NCI-H187 (cell line): ENCODE measurements around the gene CENPT.

Experiments
- DNase-seq, 2 experiments: peaks; one replicate each; lab custom pipeline; 2025; lab: John Stamatoyannopoulos, UW

Gene CENPT, protein sequence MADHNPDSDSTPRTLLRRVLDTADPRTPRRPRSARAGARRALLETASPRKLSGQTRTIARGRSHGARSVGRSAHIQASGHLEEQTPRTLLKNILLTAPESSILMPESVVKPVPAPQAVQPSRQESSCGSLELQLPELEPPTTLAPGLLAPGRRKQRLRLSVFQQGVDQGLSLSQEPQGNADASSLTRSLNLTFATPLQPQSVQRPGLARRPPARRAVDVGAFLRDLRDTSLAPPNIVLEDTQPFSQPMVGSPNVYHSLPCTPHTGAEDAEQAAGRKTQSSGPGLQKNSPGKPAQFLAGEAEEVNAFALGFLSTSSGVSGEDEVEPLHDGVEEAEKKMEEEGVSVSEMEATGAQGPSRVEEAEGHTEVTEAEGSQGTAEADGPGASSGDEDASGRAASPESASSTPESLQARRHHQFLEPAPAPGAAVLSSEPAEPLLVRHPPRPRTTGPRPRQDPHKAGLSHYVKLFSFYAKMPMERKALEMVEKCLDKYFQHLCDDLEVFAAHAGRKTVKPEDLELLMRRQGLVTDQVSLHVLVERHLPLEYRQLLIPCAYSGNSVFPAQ

DNA sequence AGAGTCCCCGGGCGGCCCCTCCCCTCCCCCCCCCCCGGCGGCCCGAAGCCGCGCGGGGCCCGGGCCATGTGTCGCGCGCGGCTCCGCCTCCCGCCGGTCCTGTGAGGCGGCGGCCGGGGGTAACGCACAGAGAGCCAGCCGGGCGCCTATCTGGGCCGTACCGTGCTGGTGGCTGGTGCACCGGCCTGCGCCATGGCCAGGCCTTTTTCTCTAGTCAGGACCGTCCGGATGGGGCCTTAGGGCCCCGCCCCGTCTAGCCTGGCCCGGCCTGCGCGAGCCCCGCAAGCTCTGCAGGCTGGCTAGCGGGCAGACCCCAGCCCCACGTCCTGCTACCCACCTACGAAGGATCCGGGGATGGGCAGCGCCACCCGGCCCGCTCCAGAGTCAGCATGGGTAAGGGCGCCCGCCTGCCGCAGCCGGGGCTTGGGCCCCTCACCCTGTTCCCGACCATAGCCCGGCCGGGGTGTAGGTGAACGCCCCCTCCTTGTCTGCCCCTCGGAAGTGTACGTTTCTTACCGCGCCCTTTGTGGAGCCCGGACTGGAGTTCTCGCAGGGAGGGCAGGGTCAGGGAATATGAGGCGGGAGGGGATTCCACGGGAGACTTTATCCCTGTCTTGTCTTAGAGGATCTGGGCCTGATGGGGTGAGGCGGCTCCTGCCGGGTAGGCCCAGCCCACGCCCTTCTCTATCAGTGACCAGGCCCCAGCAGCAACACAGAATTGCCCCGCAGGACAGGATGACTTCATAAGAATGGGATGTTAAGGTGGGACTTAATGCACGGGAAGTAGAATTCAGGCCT is at the start of gene CENPT:
Gene CENPT, minus strand, starts transcription at position 630 of the 798 bp plus-strand sequence. CDS start 13,834 bp downstream, outside the sequence.
- no peak for DNase-seq

DNA sequence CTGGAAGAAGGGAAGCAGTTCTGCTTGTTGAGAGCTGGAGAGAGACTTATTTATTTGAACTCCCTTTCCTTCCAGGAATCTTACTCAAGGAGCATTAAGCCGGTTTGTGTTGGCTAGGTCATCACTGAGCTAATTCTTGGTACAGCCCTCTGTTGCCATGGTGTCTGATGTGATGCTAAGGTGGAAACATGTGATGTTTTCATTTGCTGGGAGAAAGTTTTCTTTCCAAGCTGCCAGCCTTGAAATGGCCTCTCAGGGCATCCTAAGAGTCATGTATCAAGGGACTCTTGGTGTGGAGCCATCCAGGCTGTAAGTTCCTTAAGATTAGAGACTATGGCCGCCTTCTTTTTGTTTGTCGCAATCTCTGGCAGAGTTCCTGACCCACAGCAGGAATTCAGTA is 49.7 kb upstream of the CENPT start:
- DNase-seq: no peak

DNA sequence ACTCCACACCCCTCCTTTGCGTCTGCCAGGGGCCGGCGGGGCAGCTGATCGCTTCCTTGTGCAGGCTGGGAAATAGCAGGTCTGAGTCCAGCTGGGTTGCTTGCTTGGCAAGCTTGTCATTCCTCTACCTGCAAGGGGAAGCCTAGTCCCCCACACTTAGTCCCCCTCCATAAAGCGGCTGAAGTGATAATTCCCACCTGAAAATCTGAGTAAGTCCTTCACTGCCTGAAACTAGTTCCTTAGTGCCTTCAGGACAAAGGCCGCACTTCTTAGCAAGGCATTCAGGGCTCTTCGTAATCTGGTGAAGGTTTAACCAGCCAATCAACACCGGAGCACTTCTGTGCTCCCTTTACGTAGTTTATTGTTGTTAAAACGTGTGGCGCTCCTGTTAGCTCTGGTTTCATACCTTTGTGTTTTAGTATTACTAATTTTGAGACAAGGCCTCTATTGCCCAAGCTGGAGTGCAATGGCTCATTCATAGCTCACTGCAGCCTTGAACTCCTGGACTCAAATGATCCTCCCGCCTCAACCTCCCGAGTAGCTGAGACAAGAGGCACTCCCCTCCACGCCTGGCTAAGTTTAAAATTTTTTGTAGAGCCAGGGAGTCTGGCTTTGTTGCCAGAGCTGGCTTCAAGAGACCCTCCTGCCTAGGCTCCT is 46.4 kb upstream of the CENPT start:
- DNase-seq: no peak

DNA sequence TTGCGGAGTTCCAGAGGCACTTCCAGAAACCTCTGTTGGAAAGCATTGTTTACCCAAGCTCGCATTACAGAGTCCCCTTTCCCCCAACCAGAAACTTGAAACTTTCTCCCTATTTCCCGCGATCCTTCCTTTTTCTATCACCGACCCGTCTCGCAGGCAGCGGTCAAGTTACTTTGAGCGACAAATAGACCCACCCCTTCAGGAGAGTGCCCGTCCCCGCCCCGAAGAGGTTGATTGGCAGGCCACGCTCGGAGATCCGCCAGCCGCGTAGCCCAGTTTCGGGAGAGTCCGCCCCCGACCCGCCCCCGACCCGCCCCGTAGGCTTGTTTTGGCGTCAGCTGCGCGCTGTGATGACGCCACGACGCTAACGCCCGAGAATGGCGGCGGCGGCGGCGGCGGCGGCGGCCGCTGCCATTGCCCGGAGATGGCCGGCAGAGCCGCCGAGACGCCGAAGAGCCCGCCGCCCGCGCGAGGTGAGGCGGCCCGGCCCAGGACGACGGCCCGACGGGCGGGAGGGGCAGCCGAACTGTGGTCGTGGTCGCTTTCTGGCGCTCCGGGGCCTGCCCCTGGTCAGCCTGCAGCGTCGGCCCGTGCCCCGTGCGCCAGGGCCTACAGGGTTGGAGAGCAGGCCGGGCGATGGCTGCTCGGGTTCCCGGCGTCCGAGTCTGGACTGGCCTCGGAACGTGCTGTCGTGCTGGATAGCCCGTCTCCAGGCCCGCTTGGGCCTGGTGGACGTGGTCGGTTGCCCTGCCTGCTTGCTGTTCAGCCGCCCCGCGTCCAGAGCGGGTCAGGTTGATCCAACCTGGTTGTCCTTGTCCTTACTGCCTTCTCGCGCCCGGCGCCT is 45.6 kb upstream of the CENPT start, which contains the start of gene PSKH1:
Gene PSKH1, plus strand, starts transcription at position 356 of the 844 bp plus-strand sequence. CDS start 15,496 bp downstream, outside the sequence.
- DNase-seq: peak; percentile 66 to 87

DNA sequence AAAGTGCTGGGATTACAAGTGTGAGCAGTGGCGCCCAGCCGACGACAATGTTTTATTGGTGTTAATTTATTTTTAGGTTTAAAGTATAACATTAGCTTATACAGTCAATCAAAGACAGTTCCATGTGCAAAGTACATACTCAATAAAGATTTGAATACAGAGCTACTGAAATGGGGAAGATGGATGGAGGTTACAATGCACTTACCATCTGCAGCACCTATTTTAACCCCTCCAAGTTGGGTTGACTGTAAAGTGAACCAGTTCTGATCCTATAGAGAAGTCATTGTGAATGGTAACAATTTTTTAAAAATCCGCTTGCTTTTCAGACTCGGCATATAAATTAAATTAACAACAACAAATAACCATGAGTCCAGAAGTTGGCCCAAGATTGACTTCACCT is 44.9 kb upstream of the CENPT start:
- DNase-seq: no peak

DNA sequence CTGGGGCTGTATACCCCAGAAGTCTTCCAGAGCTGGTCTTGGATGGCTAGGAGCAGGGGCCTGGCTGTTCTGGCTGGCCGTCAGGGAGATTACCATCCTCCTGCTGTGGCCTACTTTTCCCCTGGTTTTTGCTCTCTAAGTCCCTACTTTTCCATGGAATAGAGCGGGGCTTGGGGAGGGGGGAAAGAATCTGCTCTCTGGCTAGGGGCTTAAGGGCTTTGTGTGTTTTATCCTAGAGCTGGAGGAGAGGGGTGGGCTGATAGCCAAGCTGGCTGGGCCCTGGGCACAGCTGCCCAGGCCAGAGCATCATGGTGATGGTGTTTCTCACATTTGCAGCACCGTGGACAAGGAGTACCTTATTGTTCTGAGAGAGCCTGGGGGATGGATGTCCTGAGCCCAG is 40.8 kb upstream of the CENPT start:
- DNase-seq: no peak

DNA sequence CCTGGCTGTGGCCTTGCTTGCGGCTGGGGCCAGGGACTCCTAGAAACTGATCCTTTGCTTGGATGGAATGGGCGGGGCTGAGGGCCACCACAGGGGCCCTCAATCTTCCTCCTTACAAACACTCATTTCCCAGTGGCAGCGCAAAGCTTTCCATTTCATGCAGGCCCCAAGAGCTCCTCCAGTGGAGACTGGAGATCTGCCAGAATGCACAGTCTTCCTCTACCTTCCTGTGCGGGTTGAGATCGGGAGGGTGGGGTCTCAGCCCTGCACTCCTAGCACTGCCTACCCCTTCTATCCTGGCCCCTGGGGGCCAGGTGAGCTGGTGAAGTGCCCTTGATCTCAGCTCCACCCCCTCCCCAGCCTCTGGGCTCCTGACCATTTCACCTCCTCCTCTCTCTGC is 38.9 kb upstream of the CENPT start:
- DNase-seq: peak; percentile 25 to 48

DNA sequence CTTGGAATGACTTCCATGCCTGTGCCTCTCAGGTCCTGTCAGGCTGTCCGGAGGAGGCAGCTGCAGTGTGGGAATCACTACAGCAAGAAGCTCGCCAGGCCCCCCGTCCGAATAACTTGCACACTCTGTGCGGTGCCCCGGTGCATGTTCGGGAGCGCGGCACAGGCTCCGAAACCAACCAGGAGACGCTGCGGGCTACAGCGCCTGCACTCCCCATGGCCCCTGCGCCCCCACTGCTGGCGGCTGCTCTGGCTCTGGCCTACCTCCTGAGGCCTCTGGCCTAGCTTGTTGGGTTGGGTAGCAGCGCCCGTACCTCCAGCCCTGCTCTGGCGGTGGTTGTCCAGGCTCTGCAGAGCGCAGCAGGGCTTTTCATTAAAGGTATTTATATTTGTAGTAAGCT is 38.5 kb upstream of the CENPT start:
- no peak for DNase-seq

DNA sequence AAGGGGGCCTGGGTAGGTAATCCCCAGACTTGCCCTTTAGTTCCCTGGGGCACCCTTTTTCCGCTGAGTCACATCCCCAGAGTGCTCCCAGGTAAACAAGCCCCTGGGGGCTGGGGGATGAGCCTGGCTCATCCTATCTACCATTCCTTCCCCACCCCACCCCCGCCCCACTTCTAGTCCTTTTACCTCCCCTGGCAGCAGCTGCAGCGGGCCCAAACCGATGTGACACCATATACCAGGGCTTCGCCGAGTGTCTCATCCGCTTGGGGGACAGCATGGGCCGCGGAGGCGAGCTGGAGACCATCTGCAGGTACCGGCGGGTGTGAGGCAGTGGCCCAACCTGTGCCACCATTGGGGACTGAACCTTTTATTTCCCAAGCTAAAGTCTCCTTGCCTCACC is 38.1 kb upstream of the CENPT start:
- no peak for DNase-seq

DNA sequence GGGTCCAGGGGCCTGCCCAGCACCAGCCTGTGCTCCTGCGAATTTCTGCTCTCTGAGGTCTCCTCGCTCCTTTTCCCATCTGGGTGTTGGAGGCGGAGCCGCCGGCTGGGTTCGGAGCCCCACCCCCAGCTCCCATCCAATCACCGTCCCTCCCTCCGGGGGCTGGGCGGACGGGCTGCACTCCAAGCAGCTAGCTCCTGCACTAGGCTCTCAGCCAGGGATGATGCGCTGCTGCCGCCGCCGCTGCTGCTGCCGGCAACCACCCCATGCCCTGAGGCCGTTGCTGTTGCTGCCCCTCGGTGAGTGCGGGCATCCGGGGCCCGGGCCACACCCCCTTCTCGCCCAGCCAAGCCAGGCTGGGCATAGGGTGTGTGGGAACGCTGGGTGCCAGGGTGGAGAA is 37.2 kb upstream of the CENPT start, which contains the start of gene NRN1L:
Gene NRN1L, plus strand, starts transcription at position 202 of the 400 bp plus-strand sequence. Its CDS starts 19 bp downstream, at position 221.
- peak; percentile 32 to 70 for DNase-seq

DNA sequence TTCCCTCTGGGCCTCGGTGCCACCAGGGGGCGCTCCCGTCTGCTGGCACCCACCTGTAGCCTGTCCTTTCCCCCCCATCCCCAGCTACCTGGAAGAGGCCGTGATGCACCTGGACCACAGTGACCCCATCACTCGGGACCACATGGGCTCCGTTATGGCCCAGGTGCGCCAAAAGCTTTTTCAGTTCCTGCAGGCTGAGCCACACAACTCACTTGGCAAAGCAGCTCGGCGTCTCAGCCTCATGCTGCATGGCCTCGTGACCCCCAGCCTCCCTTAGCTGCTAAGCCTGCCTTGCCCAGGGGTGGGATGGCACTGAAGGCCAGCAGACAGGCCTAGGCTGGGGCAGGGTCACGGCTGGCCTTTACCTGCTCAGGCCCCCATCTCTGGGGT is 36.4 kb upstream of the CENPT start:
- DNase-seq: no peak

DNA sequence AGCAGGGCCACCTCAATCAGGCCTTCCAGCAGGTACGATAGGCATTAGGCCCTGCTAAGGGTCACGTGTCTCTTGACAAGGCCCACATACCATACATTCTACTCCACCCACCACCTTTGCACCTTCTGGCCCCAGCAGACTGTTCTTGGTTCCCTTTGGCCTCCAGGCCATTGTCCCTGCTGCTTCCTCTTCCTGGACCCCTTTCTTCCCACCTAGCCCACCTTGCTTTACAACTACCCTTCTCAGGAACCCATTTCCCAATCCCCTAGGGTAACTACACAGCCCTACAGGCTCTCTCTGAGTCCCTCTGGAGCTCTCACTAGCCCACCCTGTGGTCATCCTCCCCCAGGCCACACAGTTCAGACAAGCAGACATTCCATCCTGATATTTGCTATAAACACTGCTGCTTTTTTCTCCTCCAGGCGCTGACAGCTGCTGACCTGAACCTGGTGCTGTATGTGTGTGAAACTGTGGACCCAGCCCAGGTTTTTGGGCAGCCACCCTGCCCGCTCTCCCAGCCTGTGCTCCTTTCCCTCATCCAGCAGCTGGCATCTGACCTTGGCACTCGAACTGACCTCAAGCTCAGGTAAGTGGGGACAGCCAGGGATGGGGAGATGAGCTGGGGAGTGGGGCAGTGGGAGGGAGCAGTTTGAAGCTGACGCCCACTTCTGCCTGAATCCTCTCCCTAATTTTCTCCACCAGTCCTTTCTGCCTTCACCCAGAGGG is 35.8 kb upstream of the CENPT start:
- no peak for DNase-seq

DNA sequence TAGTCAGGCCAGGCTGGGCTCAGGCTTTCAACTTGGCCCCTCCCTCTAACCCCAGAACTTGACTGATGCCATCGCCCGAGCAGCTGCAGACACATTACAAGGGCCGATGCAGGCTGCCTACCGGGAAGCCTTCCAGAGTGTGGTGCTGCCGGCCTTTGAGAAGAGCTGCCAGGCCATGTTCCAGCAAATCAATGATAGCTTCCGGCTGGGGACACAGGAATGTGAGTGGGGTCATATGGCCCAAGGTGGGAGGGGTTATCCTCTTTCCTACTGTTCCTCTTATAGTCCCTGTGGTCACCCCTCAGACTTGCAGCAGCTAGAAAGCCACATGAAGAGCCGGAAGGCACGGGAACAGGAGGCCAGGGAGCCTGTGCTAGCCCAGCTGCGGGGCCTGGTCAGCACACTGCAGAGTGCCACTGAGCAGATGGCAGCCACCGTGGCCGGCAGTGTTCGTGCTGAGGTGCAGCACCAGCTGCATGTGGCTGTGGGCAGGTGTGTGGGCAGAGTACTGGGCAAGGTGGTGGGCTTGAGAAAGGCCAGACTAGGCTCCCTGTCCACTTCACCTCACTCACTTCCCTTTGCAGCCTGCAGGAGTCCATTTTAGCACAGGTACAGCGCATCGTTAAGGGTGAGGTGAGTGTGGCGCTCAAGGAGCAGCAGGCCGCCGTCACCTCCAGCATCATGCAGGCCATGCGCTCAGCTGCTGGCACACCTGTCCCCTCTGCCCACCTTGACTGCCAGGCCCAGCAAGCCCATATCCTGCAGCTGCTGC is 35.1 kb upstream of the CENPT start:
- DNase-seq: no peak

DNA sequence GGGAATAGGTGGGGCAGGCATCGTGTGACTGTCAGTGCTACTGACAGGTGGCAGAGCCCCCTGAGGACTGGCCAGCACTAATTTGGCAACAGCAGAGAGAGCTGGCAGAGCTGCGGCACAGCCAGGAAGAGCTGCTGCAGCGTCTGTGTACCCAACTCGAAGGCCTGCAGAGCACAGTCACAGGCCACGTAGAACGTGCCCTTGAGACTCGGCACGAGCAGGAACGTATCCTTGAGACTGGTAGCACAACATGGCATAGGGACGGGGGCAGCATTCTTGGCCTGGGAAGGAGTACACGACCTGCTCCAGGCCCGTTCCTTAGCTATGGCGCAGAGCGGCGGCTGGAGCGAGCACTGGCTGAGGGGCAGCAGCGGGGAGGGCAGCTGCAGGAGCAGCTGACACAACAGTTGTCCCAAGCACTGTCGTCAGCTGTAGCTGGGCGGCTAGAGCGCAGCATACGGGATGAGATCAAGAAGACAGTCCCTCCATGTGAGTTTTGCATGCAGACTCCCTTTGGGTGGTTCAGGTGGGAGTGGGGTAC is 34.2 kb upstream of the CENPT start:
- DNase-seq: no peak

DNA sequence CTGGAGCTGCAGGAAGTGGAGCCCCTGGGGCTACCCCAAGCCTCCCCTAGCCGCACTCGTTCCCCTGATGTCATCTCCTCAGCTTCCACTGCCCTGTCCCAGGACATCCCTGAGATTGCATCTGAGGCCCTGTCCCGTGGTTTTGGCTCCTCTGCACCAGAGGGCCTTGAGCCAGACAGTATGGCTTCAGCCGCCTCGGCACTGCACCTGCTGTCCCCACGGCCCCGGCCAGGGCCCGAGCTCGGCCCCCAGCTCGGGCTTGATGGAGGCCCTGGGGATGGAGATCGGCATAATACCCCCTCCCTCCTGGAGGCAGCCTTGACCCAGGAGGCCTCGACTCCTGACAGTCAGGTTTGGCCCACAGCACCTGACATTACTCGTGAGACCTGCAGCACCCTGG is 33.1 kb upstream of the CENPT start:
- DNase-seq: no peak

DNA sequence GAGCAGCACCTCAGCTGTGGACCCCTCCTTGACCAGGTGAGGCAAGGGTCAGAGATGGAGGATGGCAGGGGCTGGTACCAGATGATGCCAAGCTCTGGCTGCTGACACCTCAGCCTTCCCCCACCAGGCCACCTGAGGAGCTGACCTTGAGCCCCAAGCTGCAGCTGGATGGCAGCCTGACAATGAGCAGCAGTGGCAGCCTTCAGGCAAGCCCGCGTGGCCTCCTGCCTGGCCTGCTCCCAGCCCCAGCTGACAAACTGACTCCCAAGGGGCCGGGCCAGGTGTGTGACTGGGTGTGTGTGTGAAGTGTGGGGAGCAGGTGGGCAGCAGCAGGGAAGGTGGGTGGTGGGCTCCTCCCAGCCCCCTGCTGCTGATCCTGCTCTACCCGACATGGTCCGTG is 32.4 kb upstream of the CENPT start:
- no peak for DNase-seq

DNA sequence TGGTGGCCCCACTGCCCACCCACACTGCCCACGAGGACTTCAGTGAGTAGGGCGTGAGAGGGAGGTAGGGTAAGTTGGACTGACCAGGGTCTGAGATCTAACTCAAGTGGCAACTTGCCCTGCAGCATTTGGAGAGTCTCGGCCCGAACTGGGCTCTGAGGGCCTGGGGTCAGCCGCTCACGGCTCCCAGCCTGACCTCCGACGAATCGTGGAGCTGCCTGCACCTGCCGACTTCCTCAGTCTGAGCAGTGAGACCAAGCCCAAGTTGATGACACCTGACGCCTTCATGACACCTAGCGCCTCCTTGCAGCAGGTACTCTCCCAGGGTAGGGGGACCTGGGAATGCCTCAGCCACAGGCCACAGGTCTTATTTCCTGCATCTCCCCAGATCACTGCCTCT is 32.0 kb upstream of the CENPT start:
- no peak for DNase-seq

DNA sequence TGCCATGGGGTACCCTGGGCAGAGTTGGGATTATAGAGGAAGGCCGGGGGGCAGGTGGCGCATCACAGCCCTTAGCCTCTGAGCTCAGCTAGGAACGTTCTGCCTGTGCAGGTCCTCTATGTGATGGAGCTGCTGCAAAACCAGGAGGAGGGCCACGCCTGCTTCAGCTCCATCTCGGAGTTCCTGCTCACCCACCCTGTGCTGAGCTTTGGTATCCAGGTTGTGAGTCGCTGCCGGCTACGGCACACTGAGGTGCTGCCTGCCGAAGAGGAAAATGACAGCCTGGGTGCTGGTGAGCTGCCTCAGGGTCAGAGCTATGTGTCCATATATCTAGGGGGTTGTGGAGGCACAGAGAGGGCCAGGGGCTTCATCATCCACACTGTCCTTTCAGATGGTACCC is 31.4 kb upstream of the CENPT start:
- DNase-seq: no peak

DNA sequence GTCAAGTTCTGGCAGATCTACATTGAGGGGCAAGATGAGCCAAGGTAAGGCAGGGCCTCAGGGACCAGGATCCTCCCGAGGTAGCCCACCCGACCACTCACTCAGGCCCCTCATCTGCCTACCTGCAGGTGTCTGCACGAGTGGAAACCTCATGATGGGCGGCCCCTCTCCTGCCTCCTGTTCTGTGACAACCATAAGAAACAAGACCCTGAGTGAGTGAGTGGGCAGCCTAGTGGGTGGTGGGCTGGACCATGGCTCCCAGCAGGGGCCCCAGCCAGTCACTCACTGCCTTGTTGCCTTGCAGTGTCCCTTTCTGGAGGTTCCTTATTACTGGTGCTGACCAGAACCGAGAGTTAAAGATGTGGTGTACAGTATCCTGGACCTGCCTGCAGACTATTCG is 30.7 kb upstream of the CENPT start:
- DNase-seq: no peak

DNA sequence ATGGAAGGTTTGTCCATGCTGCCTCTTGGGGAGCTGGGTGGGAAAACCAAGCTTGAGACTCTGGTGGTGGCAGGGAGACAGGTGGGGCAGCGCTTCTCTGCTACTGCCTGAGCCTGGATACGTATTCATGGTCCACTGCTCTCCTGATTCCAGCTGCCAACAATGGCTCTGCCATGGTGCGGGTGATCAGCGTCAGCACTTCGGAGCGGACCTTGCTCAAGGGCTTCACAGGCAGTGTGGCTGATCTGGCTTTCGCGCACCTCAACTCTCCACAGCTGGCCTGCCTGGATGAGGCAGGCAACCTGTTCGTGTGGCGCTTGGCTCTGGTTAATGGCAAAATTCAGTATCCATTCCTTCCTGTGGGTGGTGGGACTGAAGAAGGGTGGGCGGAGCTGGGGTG is 29.6 kb upstream of the CENPT start:
- no peak for DNase-seq
